HFF-Myc (cell line): ENCODE results near the gene SCAMP5.

ENCODE experiments used
- DNase-seq: peaks from one replicate; pipeline ENCODE4 v3.0.0-alpha.2; 2011; ENCODE audit warnings: low read depth; ENCODE audit errors: extremely low read depth
- H3K4me3 ChIP-seq: replicated peaks from 2 replicates; pipeline ENCODE4 v1.5.1; 2011; ENCODE audit warnings: low read depth, mild to moderate bottlenecking, control low read depth, low read length
- CTCF ChIP-seq: IDR thresholded peaks from 2 replicates; pipeline ENCODE4 v1.5.1; 2012; ENCODE audit warnings: mild to moderate bottlenecking, low read depth, low read length, control low read depth; ENCODE audit errors: missing control alignments

The SCAMP5 gene

DNA sequence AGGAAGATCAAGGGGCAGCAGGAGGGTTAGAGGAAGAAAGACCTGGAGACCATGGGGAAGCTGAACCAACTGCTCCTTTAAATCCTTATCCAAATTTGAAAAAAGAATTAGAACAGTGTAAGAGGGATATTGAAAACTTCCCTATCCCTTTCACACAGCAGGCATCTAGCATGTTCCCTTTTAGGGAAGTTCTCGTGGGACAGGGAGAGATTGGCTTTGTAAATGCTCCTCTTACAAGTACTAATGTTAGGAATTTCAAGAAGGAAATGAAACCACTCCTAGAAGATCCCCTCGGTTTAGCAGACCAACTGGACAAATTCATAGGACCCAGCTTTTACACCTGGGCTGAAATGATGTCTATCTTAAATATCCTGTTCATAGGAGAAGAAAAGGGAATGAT is 69.5 kb downstream of the SCAMP5 start:
- no peak for TF ChIP-seq CTCF
- no peak for DNase-seq

DNA sequence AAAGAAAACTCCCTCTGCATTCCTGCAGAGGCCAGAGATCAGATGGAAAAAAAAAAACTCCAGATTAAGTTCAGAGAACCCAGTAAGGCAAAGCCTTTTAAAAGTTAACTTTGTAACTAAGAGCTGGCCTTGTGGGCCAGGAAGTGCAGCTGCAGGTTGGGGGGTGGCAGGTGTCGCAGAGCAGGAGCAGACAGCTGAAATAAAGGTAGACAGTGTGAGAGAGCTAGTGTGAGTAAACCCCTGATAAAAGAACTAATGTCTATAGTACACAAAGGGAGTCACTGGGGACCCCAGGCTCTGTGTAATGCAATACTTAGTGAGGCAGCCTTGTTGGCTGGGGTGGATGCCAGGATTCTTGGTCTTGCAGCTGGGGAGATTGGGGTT is 70.1 kb downstream of the SCAMP5 start:
- no peak for DNase-seq
- no peak for TF ChIP-seq CTCF
- no peak overlapping the region for H3K4me3 ChIP-seq

More for the DNA sequence above, 69.5 kb downstream of the SCAMP5 start:
- H3K4me3 ChIP-seq = no peak overlapping the region

GRCh38 chr15:75065851-75066509 is 70.6 kb downstream of the SCAMP5 start:
- no peak for DNase-seq
- no peak overlapping the region for H3K4me3 ChIP-seq
- no peak for TF ChIP-seq CTCF

GRCh38 chr15:75067123-75067830 is 71.9 kb downstream of the SCAMP5 start:
- H3K4me3 ChIP-seq = no peak overlapping the region
- no peak for TF ChIP-seq CTCF
- no peak for DNase-seq

DNA sequence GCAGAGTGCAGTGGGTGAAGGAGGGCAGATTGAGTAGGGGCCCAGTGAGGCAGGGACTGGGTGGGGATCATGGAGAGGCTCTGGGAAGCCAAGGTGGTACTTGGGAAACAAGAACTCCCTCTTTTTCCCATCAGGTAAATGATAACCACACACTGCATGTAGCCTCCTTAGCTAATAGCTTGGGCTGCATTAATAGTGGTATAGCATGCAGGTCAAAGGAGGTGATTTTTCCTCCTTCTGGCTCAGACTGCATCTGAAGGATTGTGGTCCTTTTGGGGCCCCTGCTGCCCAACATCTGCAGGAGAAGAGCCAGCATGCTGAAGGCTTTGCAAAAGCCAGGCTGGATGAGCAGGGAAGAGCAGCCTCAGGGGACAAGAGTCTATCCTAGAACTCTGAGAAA is 73.4 kb downstream of the SCAMP5 start:
- no peak for DNase-seq
- TF ChIP-seq CTCF = no peak
- H3K4me3 ChIP-seq = no peak overlapping the region

- no peak for DNase-seq
- TF ChIP-seq CTCF = no peak
- H3K4me3 ChIP-seq = no peak overlapping the region
Observed at GRCh38 chr15:75069301-75069925, 74.0 kb downstream of the SCAMP5 start.
